Esophagus squamous epithelium (tissue), 4 donors: Measurements from ENCODE around the gene ROCK2.

Experiments used
- CTCF ChIP-seq, 6 experiments: fragments of 450-650 bp in 4 of 6; fragments of 200-600 bp in 2 of 6; sonication (generic) in 2 of 6; IDR thresholded peaks; one replicate each; pipeline ENCODE4 v1.5.1; 2016 to 2019; ENCODE audit warnings: antibody characterized with exemption in 6 of 6, mild to moderate bottlenecking in 4 of 6, moderate library complexity in 4 of 6
- POLR2A ChIP-seq, 4 donors: fragments of 450-650 bp; IDR thresholded peaks; one replicate each; pipeline ENCODE4 v1.6.1; 2017; ENCODE audit warnings: antibody characterized with exemption in 4 of 4, mild to moderate bottlenecking in 4 of 4, moderate library complexity in 3 of 4

- TF ChIP-seq POLR2A (IDR thresholded peaks at IDR 0.05): no peak
- no peak for TF ChIP-seq CTCF (IDR thresholded peaks at IDR 0.05)
These were observed 175.9 kb downstream of the ROCK2 start for GRCh38 chr2:11168488-11168887.
